ENCODE measurements around the gene PRKCD. TPM values are rescaled to one million over a fixed set of nuclear protein-coding genes. Genes with fewer than 3 reads are reported as not detected.
A peak's percentile ranks its signal among the peaks of the same experiment; 100 is the strongest.

PRKCD gene
- total and polyA plus RNA-seq, 2 experiments from 2014 or later, result 12.3 to 23.6 TPM

DNA sequence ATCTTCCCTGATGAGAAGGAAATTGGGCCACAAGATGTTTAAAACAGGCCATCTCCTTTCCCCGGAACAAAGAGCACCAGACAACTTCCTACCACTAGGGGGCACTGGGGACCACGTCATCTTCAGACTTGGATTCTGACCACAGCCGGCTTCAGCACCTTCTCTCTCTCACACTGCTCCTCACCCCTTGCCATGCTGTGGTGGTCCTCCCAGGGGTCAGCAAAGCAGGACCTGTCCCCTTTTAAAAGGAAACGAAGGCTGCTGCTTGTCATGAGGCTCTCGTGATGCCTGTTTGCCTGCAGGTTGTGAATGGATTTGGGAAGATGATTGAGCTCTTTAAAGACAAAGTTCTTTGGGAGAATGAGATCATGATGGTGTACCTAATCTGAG is 47.0 kb upstream of the PRKCD start:
- no peaks in the 10 kb centered on the region for H4K20me1 ChIP-seq (ENCODE audit: insufficient read depth, poor library complexity, severe bottlenecking)
- H2AFZ ChIP-seq, result no peak overlapping the region
- no peaks in the 10 kb centered on the region for H3K36me3 ChIP-seq (replicated peaks; ENCODE audit: insufficient read depth, low read depth)
- H3K9me2 ChIP-seq (replicated peaks; ENCODE audit: insufficient read depth), result no peaks in the 10 kb centered on the region
- peaks cover 5% of the 10 kb centered on the region for H3K4me1 ChIP-seq (ENCODE audit: insufficient read depth)
- H3K4me2 ChIP-seq, result no peak overlapping the region
- no peaks in the 10 kb centered on the region for H3K9me3 ChIP-seq (ENCODE audit: low read depth)
- no peaks in the 10 kb centered on the region for H3K27me3 ChIP-seq
- no peaks in the 10 kb centered on the region for H3K79me2 ChIP-seq
- no peak for TF ChIP-seq EZH2 (IDR thresholded peaks at IDR 0.05; ENCODE audit: borderline replicate concordance)
- TF ChIP-seq, protein P1, sequence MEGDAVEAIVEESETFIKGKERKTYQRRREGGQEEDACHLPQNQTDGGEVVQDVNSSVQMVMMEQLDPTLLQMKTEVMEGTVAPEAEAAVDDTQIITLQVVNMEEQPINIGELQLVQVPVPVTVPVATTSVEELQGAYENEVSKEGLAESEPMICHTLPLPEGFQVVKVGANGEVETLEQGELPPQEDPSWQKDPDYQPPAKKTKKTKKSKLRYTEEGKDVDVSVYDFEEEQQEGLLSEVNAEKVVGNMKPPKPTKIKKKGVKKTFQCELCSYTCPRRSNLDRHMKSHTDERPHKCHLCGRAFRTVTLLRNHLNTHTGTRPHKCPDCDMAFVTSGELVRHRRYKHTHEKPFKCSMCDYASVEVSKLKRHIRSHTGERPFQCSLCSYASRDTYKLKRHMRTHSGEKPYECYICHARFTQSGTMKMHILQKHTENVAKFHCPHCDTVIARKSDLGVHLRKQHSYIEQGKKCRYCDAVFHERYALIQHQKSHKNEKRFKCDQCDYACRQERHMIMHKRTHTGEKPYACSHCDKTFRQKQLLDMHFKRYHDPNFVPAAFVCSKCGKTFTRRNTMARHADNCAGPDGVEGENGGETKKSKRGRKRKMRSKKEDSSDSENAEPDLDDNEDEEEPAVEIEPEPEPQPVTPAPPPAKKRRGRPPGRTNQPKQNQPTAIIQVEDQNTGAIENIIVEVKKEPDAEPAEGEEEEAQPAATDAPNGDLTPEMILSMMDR (IDR thresholded peaks at IDR 0.05; ENCODE audit: poor library complexity), result peak; percentile 85
- H3K4me3 ChIP-seq, result no peak overlapping the region
- no peak overlapping the region for H3K27ac ChIP-seq
- peak; percentile 89 for DNase-seq (ENCODE audit: low spot score)
- WGBS (ENCODE audit: low lambda C conversion rate, missing lambda C conversion rate), result 7% methylated on average over 5 of the region's 5 CpGs

DNA sequence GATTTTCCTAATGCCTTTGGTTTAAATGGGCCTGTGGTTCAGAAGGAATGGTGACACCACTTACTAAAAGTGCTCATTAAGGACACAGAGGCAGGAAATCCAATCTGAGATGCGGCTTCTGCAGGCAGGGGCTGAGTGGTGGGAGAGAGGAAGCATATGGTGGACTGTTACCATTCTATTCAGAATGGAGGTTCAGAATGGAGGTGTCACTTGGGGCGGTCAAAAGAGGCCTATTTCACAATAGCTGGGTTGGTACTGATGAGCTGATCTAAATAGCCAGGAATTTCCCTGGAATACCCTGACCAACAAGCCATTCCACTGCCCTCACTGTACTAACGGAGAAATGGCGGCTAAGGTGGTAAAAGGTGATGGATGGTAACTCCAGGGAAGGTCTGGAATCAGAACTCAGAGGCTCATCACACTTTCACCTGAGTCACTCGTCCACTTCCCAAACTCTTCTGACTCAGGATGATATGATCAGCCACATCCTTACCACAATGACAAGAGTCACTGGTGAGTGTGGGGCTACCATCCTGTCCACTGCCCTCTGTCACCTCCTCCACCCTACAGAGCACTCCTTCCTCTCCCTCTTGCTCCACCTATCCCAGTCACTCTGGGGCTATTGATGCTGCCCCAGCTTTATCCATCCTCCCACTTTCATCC is 46.5 kb upstream of the PRKCD start:
- Histone ChIP-seq H3K27ac (no peak overlapping the region), H3K9me2 (replicated peaks; ENCODE audit: insufficient read depth) (no peaks in the 10 kb centered on the region), H3K79me2 (no peaks in the 10 kb centered on the region), H3K27me3 (no peaks in the 10 kb centered on the region), H3K4me1 (ENCODE audit: insufficient read depth) (peaks cover under 1% of the 10 kb centered on the region), H2AFZ (no peak overlapping the region), H3K9me3 (ENCODE audit: low read depth) (no peaks in the 10 kb centered on the region), H3K4me2 (no peak overlapping the region), H4K20me1 (ENCODE audit: insufficient read depth, poor library complexity, severe bottlenecking) (no peaks in the 10 kb centered on the region), H3K4me3 (no peak overlapping the region), H3K36me3 (replicated peaks; ENCODE audit: insufficient read depth, low read depth) (no peaks in the 10 kb centered on the region)
- 91% methylated on average over 5 of the region's 5 CpGs for WGBS (ENCODE audit: low lambda C conversion rate, missing lambda C conversion rate)
- no peak for DNase-seq (ENCODE audit: low spot score)
- no peak for TF ChIP-seq EZH2 (IDR thresholded peaks at IDR 0.05; ENCODE audit: borderline replicate concordance)
- TF ChIP-seq, protein P1 (IDR thresholded peaks at IDR 0.05; ENCODE audit: poor library complexity), result no peak
- no peak for TF ChIP-seq EZH2phosphoT487 (IDR thresholded peaks at IDR 0.05; ENCODE audit: low read depth, severe bottlenecking, unreplicated experiment)

DNA sequence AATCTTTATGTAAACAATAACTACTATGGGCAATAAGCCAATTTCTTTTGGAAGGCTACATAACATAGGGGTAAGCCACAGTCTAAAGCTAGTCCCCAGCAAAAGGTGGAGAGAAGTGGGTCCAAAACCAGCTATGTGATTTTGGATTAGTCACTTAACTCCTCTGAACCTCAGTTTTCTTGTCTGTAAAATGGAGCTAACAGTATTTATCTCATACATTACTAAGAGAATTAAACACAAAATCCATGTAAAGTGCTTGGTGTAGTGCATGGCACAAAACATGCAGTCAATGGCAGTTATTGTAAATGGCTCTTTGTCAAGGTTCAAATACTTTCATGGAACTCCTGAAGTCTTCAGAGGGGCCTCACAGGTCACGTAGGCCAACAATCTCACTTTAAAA is 44.1 kb upstream of the PRKCD start:
- no peaks in the 10 kb centered on the region for H3K36me3 ChIP-seq (replicated peaks; ENCODE audit: insufficient read depth, low read depth)
- H3K27ac ChIP-seq, result no peak overlapping the region
- H3K79me2 ChIP-seq, result no peaks in the 10 kb centered on the region
- H3K27me3 ChIP-seq, result no peaks in the 10 kb centered on the region
- H3K9me3 ChIP-seq (ENCODE audit: low read depth), result no peaks in the 10 kb centered on the region
- WGBS (ENCODE audit: low lambda C conversion rate, missing lambda C conversion rate), result 100% methylated on average over 1 of the region's 1 CpG
- H4K20me1 ChIP-seq (ENCODE audit: insufficient read depth, poor library complexity, severe bottlenecking), result no peaks in the 10 kb centered on the region
- H2AFZ ChIP-seq, result no peak overlapping the region
- TF ChIP-seq, protein P1 (IDR thresholded peaks at IDR 0.05; ENCODE audit: poor library complexity), result no peak
- TF ChIP-seq EZH2phosphoT487 (IDR thresholded peaks at IDR 0.05; ENCODE audit: low read depth, severe bottlenecking, unreplicated experiment) (no peak), EZH2 (IDR thresholded peaks at IDR 0.05; ENCODE audit: borderline replicate concordance) (no peak)
- no peak for DNase-seq (ENCODE audit: low spot score)
- no peaks in the 10 kb centered on the region for H3K9me2 ChIP-seq (replicated peaks; ENCODE audit: insufficient read depth)
- H3K4me3 ChIP-seq, result no peak overlapping the region
- H3K4me2 ChIP-seq, result no peak overlapping the region
- H3K4me1 ChIP-seq (ENCODE audit: insufficient read depth), result no peaks in the 10 kb centered on the region
